HG03575 (cell line): ENCODE data around the gene L3MBTL1.

Experiments
- ATAC-seq: cut with Tn5 transposase; IDR thresholded peaks from one replicate; pipeline ENCODE4 v1.9.1; 2021; ENCODE audit not compliant: unreplicated experiment, insufficient number of reproducible peaks, low FRiP score; ENCODE audit errors: extremely low read depth

The L3MBTL1 gene

GRCh38 chr20:43532416-43533055 is 25.0 kb downstream of the L3MBTL1 start:
- no peak for ATAC-seq

GRCh38 chr20:43533060-43533459 is 25.6 kb downstream of the L3MBTL1 start:
- ATAC-seq = no peak

GRCh38 chr20:43534016-43534415 is 26.5 kb downstream of the L3MBTL1 start:
- no peak for ATAC-seq

DNA sequence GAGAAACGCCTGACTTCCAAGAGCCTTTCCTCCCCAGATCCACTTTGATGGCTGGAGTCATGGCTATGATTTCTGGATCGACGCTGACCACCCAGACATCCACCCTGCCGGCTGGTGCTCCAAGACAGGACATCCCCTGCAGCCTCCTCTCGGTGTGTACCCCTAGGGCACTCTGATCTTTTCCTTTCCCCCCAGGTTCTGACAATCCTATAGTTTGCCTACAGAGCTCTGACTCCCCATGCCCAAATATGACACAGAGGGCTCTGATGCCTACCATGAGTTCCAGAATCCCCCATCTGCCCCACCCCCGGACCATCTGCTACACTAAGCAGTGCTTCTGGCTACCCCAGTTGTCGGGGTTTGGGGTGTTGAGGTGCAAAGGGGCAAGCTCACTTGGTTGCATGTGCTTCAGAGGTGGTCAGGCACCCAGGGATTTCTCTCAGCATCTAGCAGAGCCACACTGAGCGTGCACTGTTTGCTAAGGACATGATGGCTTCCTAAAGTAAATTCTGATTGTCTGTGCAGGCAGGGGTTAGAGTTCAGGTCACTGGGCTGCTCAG is 27.4 kb downstream of the L3MBTL1 start:
- ATAC-seq = no peak

DNA sequence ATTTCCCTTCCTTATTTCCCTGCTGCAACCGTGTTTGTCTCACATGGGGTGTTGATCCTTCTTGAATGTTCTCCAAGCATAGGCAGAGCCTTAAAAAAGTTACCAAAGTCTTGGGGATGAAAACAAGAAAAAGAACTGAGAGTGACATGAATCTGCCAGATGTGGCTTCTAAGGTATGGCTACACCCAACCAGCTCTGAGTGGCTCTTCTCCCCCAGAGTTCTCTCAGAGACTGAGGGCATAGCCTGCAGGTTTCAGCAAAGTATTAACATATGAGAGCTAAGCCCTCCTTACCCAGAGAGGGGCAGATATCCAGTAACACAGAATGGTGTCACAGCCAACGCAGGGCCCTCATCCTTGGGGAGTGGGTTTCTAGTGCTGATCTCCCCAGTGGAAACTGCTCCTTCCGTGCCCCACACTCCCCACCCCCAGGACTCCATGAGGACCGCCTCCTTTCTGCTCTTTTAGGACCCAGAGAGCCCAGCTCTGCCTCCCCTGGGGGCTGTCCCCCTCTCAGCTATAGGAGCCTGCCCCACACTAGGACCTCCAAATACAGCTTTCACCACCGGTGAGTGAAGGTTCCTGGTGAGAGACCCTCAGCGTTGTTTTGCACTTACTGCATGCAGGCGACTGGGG is 28.0 kb downstream of the L3MBTL1 start:
- ATAC-seq = no peak

- ATAC-seq = no peak
Observed at GRCh38 chr20:43536041-43536816, 28.7 kb downstream of the L3MBTL1 start.

DNA sequence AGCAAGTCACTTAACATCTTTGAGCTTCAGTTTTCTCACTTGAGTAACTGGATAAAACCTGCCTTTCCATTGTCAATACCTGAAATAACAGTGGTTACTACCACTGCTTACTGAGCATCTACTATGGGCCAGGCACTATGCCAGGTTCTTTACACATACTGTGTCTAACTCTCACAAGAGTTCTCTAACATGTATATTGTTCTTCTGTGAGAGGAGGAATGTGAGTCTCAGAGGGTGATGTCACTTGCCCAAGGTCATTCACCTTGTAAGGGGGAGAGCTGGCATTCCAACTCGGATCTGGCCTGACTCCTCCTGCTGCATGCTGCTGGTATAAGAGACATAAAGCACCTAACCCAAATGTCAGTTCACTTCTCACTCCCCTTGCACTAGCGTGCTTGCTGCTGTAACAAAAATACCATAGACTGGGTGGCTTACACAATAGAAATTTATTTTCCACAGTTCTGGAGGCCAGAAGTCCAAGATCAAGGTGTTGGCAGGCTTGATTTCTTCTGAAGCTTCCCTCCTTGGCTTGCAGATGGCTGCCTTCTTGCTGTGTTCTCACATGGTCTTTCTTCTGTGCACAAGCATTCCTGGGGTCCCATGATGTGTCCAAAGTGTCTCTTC is 29.4 kb downstream of the L3MBTL1 start:
- no peak for ATAC-seq

GRCh38 chr20:43537921-43538877 is 30.7 kb downstream of the L3MBTL1 start:
- ATAC-seq = no peak

- ATAC-seq = no peak
Observed at GRCh38 chr20:43538878-43539700, 31.6 kb downstream of the L3MBTL1 start.

- ATAC-seq = no peak
Observed at GRCh38 chr20:43539975-43540672, 32.6 kb downstream of the L3MBTL1 start.

DNA sequence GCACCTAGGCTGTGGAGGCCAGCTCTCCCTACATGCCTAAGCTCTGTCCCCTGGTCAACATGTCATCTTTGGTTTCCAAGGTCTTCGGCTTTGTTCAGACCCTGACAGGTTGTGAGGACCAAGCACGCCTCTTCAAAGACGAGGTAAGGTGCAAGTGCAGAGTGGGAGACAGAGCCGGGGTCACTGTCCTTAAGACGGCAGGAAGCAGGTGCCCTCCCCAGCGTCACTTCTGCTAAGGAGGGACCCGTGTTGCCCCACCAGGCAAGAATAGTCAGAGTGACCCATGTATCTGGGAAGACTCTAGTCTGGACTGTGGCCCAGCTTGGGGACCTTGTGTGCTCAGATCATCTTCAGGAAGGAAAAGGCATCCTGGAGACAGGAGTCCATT is 33.2 kb downstream of the L3MBTL1 start:
- no peak for ATAC-seq

- no peak for ATAC-seq
Observed at GRCh38 chr20:43541214-43541613, 33.7 kb downstream of the L3MBTL1 start.

DNA sequence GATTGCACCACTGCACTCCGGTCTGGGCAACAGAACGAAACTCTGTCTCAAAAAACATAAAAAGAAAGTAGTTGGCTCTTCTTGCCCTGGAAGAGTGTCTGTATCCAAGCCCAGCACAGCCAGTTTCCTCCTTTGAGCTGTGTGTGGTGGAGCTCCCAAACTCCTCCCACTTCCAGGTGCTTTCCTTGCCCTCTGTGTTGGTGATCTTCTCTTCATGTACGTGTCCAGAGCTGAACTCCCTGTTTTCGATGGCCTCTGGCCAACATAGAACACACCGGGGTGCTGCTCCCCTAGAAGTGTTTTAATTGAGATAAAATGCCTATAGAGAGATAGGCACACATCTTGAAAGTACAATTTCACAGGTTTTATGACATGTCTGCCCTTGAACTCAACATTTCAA is 34.7 kb downstream of the L3MBTL1 start:
- no peak for ATAC-seq

DNA sequence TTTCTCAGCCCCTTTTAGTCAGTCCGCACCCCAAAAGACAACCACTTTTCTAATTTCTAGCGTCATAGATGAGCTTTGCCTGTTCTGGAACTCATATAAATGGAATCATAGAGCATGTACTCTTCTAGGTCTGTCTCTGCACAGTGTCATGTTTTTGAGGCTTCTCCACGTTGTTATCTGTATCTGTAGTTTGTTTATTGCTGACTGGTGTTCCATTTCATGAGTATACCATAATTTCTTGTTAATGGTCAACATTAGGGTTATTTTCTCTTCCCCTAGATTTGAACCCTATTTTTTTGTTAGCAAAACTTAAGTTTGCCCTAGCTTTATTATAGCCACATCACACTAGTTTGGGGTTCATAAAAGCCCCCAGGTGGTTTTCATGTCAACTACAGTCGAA is 35.2 kb downstream of the L3MBTL1 start:
- no peak for ATAC-seq

DNA sequence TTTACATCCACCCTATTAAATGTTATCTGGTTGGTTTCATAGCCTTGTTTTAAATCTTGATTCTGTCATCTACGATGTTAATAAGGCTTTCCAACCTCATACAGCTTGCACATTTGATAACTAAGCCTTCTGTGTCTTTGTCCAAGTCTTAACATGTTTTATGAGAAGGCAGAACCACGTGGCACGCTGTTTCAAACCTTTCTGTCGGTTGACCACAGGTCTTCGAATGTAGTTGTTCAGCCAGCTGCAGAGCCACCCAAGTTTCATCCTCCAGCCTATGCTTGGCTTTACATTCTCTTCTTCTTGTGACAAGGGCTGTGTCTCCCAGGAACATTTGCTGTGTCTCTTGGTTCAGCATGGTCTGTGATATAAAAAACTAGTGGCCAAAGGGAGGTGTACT is 35.6 kb downstream of the L3MBTL1 start:
- ATAC-seq = no peak

DNA sequence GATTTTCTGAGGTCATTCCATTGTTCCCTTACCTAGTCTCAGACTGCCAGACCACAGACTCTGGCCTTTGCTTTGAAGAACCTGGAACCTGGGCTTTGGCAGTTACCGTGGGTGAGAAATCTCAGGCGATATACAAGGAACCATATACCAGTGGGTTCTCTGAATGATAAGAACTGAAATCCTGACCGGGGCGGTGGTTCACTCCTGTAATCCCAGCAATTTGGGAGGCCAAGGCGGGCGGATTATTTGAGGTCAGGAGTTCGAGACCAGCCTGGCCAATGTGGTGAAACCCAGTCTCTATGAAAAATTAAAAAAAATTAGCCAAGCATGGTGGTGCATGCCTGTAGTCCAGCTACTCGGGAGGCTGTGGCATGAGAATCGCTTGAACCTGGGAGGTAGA is 37.0 kb downstream of the L3MBTL1 start:
- no peak for ATAC-seq
